ENCODE measurements around the gene ATP10D. TPM values are rescaled to one million over a fixed set of nuclear protein-coding genes. Genes with fewer than 3 reads are reported as not detected.

The ATP10D gene
- total and polyA plus RNA-seq, 2 donors (not counting 1 experiment from before 2014, with no cell fraction given), result 16.1 to 36.2 TPM

GRCh38 chr4:47550899-47551548 is 65.9 kb downstream of the ATP10D start:
- Mint-ChIP-seq H3K9me3 (ENCODE audit: insufficient read depth) (no peaks in the 10 kb centered on the region), H3K27ac (no peak overlapping the region), H3K4me1 (no peaks in the 10 kb centered on the region), H3K27me3 (no peaks in the 10 kb centered on the region), H3K4me3 (no peak overlapping the region)
- H3K27ac ChIP-seq (ENCODE audit: low read length in 2 of 2), result no peak overlapping the region
- ATAC-seq (ENCODE audit: low read depth) (no peak), DNase-seq (no peak)
- POLR2A ChIA-PET, result no interaction called here
- H3K27me3 ChIP-seq (replicated peaks in 1 of 4; ENCODE audit: control extremely low read depth in 1 of 4, control insufficient read depth in 3 of 4, insufficient read depth in 4 of 4, low read length in 3 of 4), result no peaks in the 10 kb centered on the region
- H3K79me2 ChIP-seq (ENCODE audit: control insufficient read depth, insufficient read depth, low read length), result no peaks in the 10 kb centered on the region
- no peak overlapping the region for H3K9ac ChIP-seq (ENCODE audit: low read length)
- no peak overlapping the region for H3K4me2 ChIP-seq (replicated peaks; ENCODE audit: low read depth, low read length, poor library complexity, severe bottlenecking)
- intact Hi-C loops (cut with micrococcal nuclease), result loop anchor here (5.0 kb wide), 1 partner anchor 34 kb away; no protein-coding TSS in a partner anchor
- TF ChIP-seq EZH2 (IDR thresholded peaks at IDR 0.05; ENCODE audit: borderline replicate concordance, insufficient read depth, low read depth, low read length, poor library complexity, severe bottlenecking) (no peak), CTCF (IDR thresholded peaks at IDR 0.05) (no peak)
- no peak overlapping the region for H3K4me3 ChIP-seq (ENCODE audit: control extremely low read depth in 1 of 5, extremely low read depth in 1 of 5, insufficient read depth in 1 of 5, low read depth in 2 of 5, low read length in 4 of 5)
- H4K20me1 ChIP-seq (ENCODE audit: control insufficient read depth, insufficient read depth, low read length, poor library complexity, severe bottlenecking), result no peaks in the 10 kb centered on the region
- CTCF ChIA-PET, result interaction anchor here (2.8 kb wide), 1 partner anchor 13 kb away, joined by 9 read pairs; no protein-coding TSS in a partner anchor
- no peak overlapping the region for H2AFZ ChIP-seq (ENCODE audit: insufficient read depth, low read depth, low read length, poor library complexity, severe bottlenecking)
- H3K4me1 ChIP-seq (ENCODE audit: control insufficient read depth in 2 of 2, insufficient read depth in 2 of 2, low read length in 2 of 2), result no peaks in the 10 kb centered on the region
- WGBS (ENCODE audit: insufficient coverage), result 100% methylated on average over 7 of the region's 7 CpGs
- no peaks in the 10 kb centered on the region for H3K9me3 ChIP-seq (ENCODE audit: control extremely low read depth in 1 of 3, control insufficient read depth in 2 of 3, insufficient read depth in 1 of 3, low read length in 2 of 3)
- H3K36me3 ChIP-seq (replicated peaks in 1 of 2; ENCODE audit: control extremely low read depth in 1 of 2, control insufficient read depth in 1 of 2, extremely low read depth in 1 of 2, insufficient read depth in 2 of 2, low read length in 1 of 2), result peaks cover 8 to 50% of the 10 kb centered on the region in 2 experiments

GRCh38 chr4:47551682-47552081 is 66.6 kb downstream of the ATP10D start:
- no peak overlapping the region for H2AFZ ChIP-seq (ENCODE audit: insufficient read depth, low read depth, low read length, poor library complexity, severe bottlenecking)
- ChIA-PET CTCF (interaction anchor here (1.5 kb wide), 1 partner anchor 9 kb away, joined by 3 read pairs; no protein-coding TSS in a partner anchor), POLR2A (no interaction called here)
- ATAC-seq (ENCODE audit: low read depth), result no peak
- H3K36me3 ChIP-seq (replicated peaks in 1 of 2; ENCODE audit: control extremely low read depth in 1 of 2, control insufficient read depth in 1 of 2, extremely low read depth in 1 of 2, insufficient read depth in 2 of 2, low read length in 1 of 2), result peaks cover 8 to 44% of the 10 kb centered on the region in 2 experiments
- H3K4me2 ChIP-seq (replicated peaks; ENCODE audit: low read depth, low read length, poor library complexity, severe bottlenecking), result no peak overlapping the region
- H3K79me2 ChIP-seq (ENCODE audit: control insufficient read depth, insufficient read depth, low read length), result no peaks in the 10 kb centered on the region
- no peak overlapping the region for H3K9ac ChIP-seq (ENCODE audit: low read length)
- no peaks in the 10 kb centered on the region for H4K20me1 ChIP-seq (ENCODE audit: control insufficient read depth, insufficient read depth, low read length, poor library complexity, severe bottlenecking)
- DNase-seq, result no peak
- H3K27ac ChIP-seq (ENCODE audit: low read length in 2 of 2), result no peak overlapping the region
- no peaks in the 10 kb centered on the region for H3K27me3 ChIP-seq (replicated peaks in 1 of 4; ENCODE audit: control extremely low read depth in 1 of 4, control insufficient read depth in 3 of 4, insufficient read depth in 4 of 4, low read length in 3 of 4)
- no peaks in the 10 kb centered on the region for H3K27me3 Mint-ChIP-seq
- H3K9me3 Mint-ChIP-seq (ENCODE audit: insufficient read depth), result no peaks in the 10 kb centered on the region
- TF ChIP-seq EZH2 (IDR thresholded peaks at IDR 0.05; ENCODE audit: borderline replicate concordance, insufficient read depth, low read depth, low read length, poor library complexity, severe bottlenecking) (no peak), CTCF (IDR thresholded peaks at IDR 0.05) (no peak)
- H3K4me3 Mint-ChIP-seq, result no peak overlapping the region
- H3K4me1 ChIP-seq (ENCODE audit: control insufficient read depth in 2 of 2, insufficient read depth in 2 of 2, low read length in 2 of 2), result no peaks in the 10 kb centered on the region
- H3K4me3 ChIP-seq (ENCODE audit: control extremely low read depth in 1 of 5, extremely low read depth in 1 of 5, insufficient read depth in 1 of 5, low read depth in 2 of 5, low read length in 4 of 5), result no peak overlapping the region
- intact Hi-C loops (cut with micrococcal nuclease), result loop anchor here (5.0 kb wide), 1 partner anchor 34 kb away; no protein-coding TSS in a partner anchor
- H3K9me3 ChIP-seq (ENCODE audit: control extremely low read depth in 1 of 3, control insufficient read depth in 2 of 3, insufficient read depth in 1 of 3, low read length in 2 of 3), result no peaks in the 10 kb centered on the region
- H3K27ac Mint-ChIP-seq, result no peak overlapping the region
- H3K4me1 Mint-ChIP-seq, result no peaks in the 10 kb centered on the region
